ENCODE measurements around the gene TNS1.
"Not testable (repeated sequence)": the region's sequence is repeated elsewhere in the genome, so short reads cannot be mapped to it uniquely, and the experiment has no call there.

Gene TNS1

DNA sequence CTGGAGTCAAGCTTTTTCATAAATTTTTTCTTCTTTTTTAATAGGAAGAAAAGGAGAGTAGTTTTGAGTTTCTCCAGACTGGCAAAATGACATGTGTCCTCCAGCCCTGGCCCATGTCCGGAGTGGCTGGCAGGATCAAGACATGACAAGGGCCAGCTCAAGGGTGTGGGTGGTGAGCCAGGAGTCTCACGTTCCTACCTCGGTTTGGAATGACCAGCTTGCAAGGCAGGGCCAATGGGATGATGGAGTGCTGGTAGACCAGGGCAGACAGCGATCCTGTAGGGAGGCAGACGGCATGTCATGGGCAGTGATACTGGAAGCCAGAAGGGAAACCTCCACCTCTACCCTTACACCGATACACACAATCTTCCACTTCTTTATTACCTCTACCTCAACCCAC is 190.6 kb downstream of the TNS1 start:
- Mint-ChIP-seq H3K27ac (no peak overlapping the region), H3K4me3 (no peak overlapping the region), H3K27me3 (peaks cover 27 to 30% of the 10 kb centered on the region in 2 donors), H3K36me3 (ENCODE audit: insufficient read depth) (no peaks in the 10 kb centered on the region), H3K9me3 (no peaks in the 10 kb centered on the region), H3K4me1 (ENCODE audit: low read depth in 2 of 2) (no peaks in the 10 kb centered on the region)
- DNase-seq (no peak), ATAC-seq (replicated peaks) (no peak)

DNA sequence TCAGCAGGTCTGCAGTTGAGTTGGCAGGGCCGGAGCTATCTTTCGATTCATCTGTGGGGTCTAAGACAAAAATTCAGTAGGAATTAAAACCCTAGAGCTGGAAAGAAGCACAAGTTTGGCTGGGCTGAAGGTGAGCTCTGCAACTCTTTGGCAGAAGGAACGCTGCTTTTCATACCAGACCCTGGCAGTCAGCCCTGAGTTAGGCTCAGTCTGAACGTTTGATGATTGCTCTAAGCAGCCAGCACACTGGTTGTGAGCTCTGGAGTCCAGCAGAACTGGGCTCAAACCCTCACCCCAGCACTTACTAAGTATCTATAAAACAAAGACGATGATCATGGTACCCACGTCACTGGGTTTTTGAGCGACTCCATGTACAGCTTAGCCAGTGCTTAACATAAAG is 192.5 kb downstream of the TNS1 start:
- no peak for ATAC-seq (replicated peaks)
- DNase-seq: no peak
- peaks cover 19 to 35% of the 10 kb centered on the region in 2 donors for H3K27me3 Mint-ChIP-seq
- H3K4me1 Mint-ChIP-seq (ENCODE audit: low read depth in 2 of 2): no peaks in the 10 kb centered on the region
- H3K4me3 Mint-ChIP-seq: no peak overlapping the region
- H3K9me3 Mint-ChIP-seq: no peaks in the 10 kb centered on the region
- H3K27ac Mint-ChIP-seq: no peak overlapping the region
- H3K36me3 Mint-ChIP-seq (ENCODE audit: insufficient read depth): no peaks in the 10 kb centered on the region

GRCh38 chr2:217809736-217810135 is 193.1 kb downstream of the TNS1 start:
- Mint-ChIP-seq H3K27ac (no peak overlapping the region), H3K4me3 (no peak overlapping the region), H3K27me3 (peaks cover 14 to 35% of the 10 kb centered on the region in 2 donors), H3K9me3 (no peaks in the 10 kb centered on the region), H3K4me1 (ENCODE audit: low read depth in 2 of 2) (no peaks in the 10 kb centered on the region), H3K36me3 (ENCODE audit: insufficient read depth) (no peaks in the 10 kb centered on the region)
- DNase-seq (no peak), ATAC-seq (replicated peaks) (no peak)

DNA sequence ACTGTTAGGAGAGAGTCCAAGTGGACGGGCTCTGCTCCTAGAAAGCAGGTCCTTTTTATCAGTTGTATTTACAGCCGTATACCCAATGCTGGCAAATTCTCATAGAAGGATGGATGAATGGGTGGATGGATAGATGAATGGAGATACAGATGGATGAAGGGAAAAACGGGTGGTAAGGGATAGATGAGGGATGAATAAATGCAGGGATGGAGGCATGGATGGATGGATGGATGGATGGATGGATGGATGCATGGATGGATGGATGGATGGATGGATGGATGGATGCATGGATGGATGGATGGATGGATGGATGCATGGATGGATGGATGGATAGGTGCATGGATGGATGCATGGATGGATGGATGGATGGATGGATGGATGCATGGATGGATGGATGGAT is 193.8 kb downstream of the TNS1 start:
- not testable (repeated sequence) for DNase-seq; H3K9me3 Mint-ChIP-seq; H3K27ac Mint-ChIP-seq; H3K4me1 Mint-ChIP-seq (ENCODE audit: low read depth in 2 of 2); H3K4me3 Mint-ChIP-seq; H3K36me3 Mint-ChIP-seq (ENCODE audit: insufficient read depth); ATAC-seq (replicated peaks)
- H3K27me3 Mint-ChIP-seq: peaks cover 10 to 34% of the 10 kb centered on the region in 2 donors

- Mint-ChIP-seq H3K36me3 (ENCODE audit: insufficient read depth) (no peaks in the 10 kb centered on the region), H3K27me3 (peaks cover 10 to 27% of the 10 kb centered on the region in 2 donors), H3K4me3 (no peak overlapping the region), H3K9me3 (no peaks in the 10 kb centered on the region), H3K27ac (no peak overlapping the region), H3K4me1 (ENCODE audit: low read depth in 2 of 2) (no peaks in the 10 kb centered on the region)
- no peak for ATAC-seq (replicated peaks)
- DNase-seq: no peak
Observed at GRCh38 chr2:217808326-217808725, 194.5 kb downstream of the TNS1 start.

DNA sequence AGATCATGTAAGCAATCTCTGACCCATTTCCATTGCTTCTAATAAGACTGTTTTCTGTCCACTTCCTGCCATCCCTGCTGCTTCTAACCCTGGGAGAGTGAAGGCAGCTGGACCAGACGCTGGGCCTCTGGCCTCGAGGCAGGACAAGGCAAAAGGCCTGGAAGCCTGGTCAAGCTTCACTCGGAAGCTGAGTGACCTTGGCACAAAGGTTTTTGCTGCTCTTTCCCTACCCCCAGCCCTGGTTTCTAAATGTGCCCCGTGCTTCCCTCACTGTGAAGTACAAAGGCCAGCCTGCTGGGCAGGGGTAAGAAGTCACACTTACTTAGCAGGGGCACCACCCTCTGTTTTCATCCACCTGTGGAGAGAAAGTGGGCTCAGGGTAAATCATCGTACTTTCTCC is 195.0 kb downstream of the TNS1 start:
- H3K9me3 Mint-ChIP-seq: no peaks in the 10 kb centered on the region
- no peak overlapping the region for H3K4me3 Mint-ChIP-seq
- no peak for ATAC-seq (replicated peaks)
- no peaks in the 10 kb centered on the region for H3K36me3 Mint-ChIP-seq (ENCODE audit: insufficient read depth)
- no peaks in the 10 kb centered on the region for H3K4me1 Mint-ChIP-seq (ENCODE audit: low read depth in 2 of 2)
- peaks cover 10 to 26% of the 10 kb centered on the region in 2 donors for H3K27me3 Mint-ChIP-seq
- DNase-seq: no peak
- H3K27ac Mint-ChIP-seq: no peak overlapping the region

- Mint-ChIP-seq H3K36me3 (ENCODE audit: insufficient read depth) (no peaks in the 10 kb centered on the region), H3K4me1 (ENCODE audit: low read depth in 2 of 2) (no peaks in the 10 kb centered on the region), H3K4me3 (no peak overlapping the region), H3K27ac (no peak overlapping the region), H3K9me3 (no peaks in the 10 kb centered on the region), H3K27me3 (peaks cover 8 to 19% of the 10 kb centered on the region in 2 donors)
- ATAC-seq (replicated peaks): no peak
- DNase-seq: no peak
Observed at GRCh38 chr2:217807025-217807424, 195.8 kb downstream of the TNS1 start.

DNA sequence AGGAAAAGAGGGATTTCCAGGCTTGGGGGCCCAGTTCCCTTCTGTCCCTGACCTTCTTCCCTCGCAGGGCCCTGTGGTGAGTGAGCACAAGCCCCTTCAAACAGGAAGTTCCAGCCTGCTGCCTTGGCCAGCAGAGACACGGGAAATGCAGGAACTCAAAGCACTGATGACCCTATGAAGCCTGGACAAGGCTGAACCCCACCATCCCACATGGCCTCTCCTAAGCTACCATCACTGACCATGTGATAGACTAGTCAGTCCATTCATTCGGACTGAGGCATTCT is 196.4 kb downstream of the TNS1 start:
- H3K27me3 Mint-ChIP-seq: peaks cover 4 to 15% of the 10 kb centered on the region in 2 donors
- H3K36me3 Mint-ChIP-seq (ENCODE audit: insufficient read depth): no peaks in the 10 kb centered on the region
- no peak overlapping the region for H3K27ac Mint-ChIP-seq
- H3K4me1 Mint-ChIP-seq (ENCODE audit: low read depth in 2 of 2): no peaks in the 10 kb centered on the region
- no peaks in the 10 kb centered on the region for H3K9me3 Mint-ChIP-seq
- no peak overlapping the region for H3K4me3 Mint-ChIP-seq
- ATAC-seq (replicated peaks) (no peak), DNase-seq (no peak)

- Mint-ChIP-seq H3K27ac (no peak overlapping the region), H3K4me1 (ENCODE audit: low read depth in 2 of 2) (no peaks in the 10 kb centered on the region), H3K27me3 (peaks cover 8 to 19% of the 10 kb centered on the region in 2 donors), H3K4me3 (no peak overlapping the region), H3K36me3 (ENCODE audit: insufficient read depth) (no peaks in the 10 kb centered on the region), H3K9me3 (no peaks in the 10 kb centered on the region)
- no peak for DNase-seq
- ATAC-seq (replicated peaks): no peak
Observed at GRCh38 chr2:217805668-217806481, 196.9 kb downstream of the TNS1 start.

GRCh38 chr2:217804791-217805667 is 197.8 kb downstream of the TNS1 start:
- Mint-ChIP-seq H3K9me3 (no peaks in the 10 kb centered on the region), H3K4me3 (no peak overlapping the region), H3K27ac (no peak overlapping the region), H3K36me3 (ENCODE audit: insufficient read depth) (no peaks in the 10 kb centered on the region), H3K27me3 (peaks cover 16 to 19% of the 10 kb centered on the region in 2 donors), H3K4me1 (ENCODE audit: low read depth in 2 of 2) (no peaks in the 10 kb centered on the region)
- ATAC-seq (replicated peaks): no peak
- no peak for DNase-seq

- H3K4me1 Mint-ChIP-seq (ENCODE audit: low read depth in 2 of 2): no peaks in the 10 kb centered on the region
- DNase-seq (no peak), ATAC-seq (replicated peaks) (no peak)
- peaks cover 19 to 21% of the 10 kb centered on the region in 2 donors for H3K27me3 Mint-ChIP-seq
- H3K4me3 Mint-ChIP-seq: no peak overlapping the region
- H3K36me3 Mint-ChIP-seq (ENCODE audit: insufficient read depth): no peaks in the 10 kb centered on the region
- H3K9me3 Mint-ChIP-seq: no peaks in the 10 kb centered on the region
- H3K27ac Mint-ChIP-seq: no peak overlapping the region
Observed at GRCh38 chr2:217804338-217804737, 198.5 kb downstream of the TNS1 start.

DNA sequence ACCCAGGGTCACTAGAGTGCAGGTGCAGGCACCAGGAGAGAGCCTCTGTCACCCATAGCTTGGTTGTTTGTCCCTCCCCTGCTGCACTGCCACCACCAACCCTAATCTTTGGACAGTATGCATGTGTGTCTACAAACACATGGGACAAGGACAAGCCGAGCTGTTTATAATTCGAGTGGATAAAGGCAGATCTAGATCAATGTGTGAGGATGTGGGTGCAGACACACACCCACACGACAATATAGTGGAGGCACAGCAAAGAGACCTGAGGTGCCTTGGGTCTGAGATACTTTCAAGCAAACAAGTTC is 199.2 kb downstream of the TNS1 start:
- H3K36me3 Mint-ChIP-seq (ENCODE audit: insufficient read depth): no peaks in the 10 kb centered on the region
- no peaks in the 10 kb centered on the region for H3K9me3 Mint-ChIP-seq
- H3K4me3 Mint-ChIP-seq: no peak overlapping the region
- DNase-seq (no peak), ATAC-seq (replicated peaks) (no peak)
- H3K27ac Mint-ChIP-seq: no peak overlapping the region
- no peaks in the 10 kb centered on the region for H3K4me1 Mint-ChIP-seq (ENCODE audit: low read depth in 2 of 2)
- peaks cover 15 to 25% of the 10 kb centered on the region in 2 donors for H3K27me3 Mint-ChIP-seq

DNA sequence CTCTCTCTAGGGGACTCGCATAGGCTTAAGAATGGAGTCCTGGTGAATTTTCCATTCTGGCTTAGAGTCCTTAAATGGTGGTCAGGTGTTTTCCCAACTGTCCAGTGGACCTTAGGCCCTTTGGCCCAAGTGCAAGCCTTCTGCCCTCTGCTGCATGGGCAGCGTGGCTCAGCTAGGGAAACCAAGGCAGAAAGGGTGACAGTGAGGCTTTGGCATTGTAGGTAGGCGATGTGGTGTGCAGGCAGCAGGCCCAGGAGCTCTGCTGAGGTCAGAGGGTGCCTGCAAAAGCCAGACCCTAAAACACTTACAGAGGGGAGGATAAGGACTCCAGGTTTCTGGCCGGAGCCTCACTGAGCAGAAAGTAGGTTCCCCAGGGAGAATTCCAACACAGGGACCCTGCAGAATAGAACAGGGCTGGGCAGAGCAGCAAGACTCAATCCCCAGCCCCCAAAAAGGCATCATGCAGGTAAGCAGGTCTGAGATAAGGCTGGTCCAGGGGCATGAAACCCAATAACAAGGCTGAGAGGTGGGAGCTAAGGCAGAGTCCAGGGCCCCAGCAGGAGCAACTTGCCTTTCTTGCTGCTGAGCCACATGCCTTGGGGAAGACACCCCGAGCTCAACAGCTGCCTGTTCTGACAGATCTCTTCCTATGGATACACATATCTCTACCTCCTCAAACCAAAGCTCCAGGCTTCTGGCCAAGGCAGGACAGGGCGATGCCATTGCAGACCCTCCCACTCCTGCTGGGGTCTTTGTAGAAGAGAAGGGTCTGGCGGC is 199.7 kb downstream of the TNS1 start:
- ATAC-seq (replicated peaks) (no peak), DNase-seq (no peak)
- H3K4me1 Mint-ChIP-seq (ENCODE audit: low read depth in 2 of 2): no peaks in the 10 kb centered on the region
- H3K4me3 Mint-ChIP-seq: no peak overlapping the region
- H3K27me3 Mint-ChIP-seq: peaks cover 12 to 25% of the 10 kb centered on the region in 2 donors
- no peaks in the 10 kb centered on the region for H3K36me3 Mint-ChIP-seq (ENCODE audit: insufficient read depth)
- no peaks in the 10 kb centered on the region for H3K9me3 Mint-ChIP-seq
- H3K27ac Mint-ChIP-seq: no peak overlapping the region
